Suprapubic skin (tissue), 4 donors: ENCODE results near the gene CCDC73.

ENCODE experiments used
- EP300 ChIP-seq: sonication (generic); formaldehyde crosslinking; IDR thresholded peaks from one replicate; pipeline ENCODE4 v1.6.1; 2017; ENCODE audit warnings: antibody characterized with exemption
- POLR2A ChIP-seq, 2 donors: fragments of 450-650 bp; IDR thresholded peaks; one replicate each; pipeline ENCODE4 v1.6.1; 2017; ENCODE audit warnings: antibody characterized with exemption in 2 of 2, mild to moderate bottlenecking in 2 of 2, moderate library complexity in 2 of 2
- POLR2AphosphoS5 ChIP-seq, 3 donors: sonication (generic); formaldehyde crosslinking; IDR thresholded peaks; one replicate each; pipeline ENCODE4 v1.6.1; 2017; ENCODE audit warnings: antibody characterized with exemption in 3 of 3
- TF ChIP-seq, protein P1 (sequence below), 2 donors: fragments of 200-600 bp in 1 of 2; fragments of 450-650 bp in 1 of 2; sonication (generic) in 1 of 2; IDR thresholded peaks; one replicate each; pipeline ENCODE4 v1.5.1; 2016 to 2019; ENCODE audit warnings: antibody characterized with exemption in 2 of 2, mild to moderate bottlenecking in 1 of 2, moderate library complexity in 1 of 2

DNA sequence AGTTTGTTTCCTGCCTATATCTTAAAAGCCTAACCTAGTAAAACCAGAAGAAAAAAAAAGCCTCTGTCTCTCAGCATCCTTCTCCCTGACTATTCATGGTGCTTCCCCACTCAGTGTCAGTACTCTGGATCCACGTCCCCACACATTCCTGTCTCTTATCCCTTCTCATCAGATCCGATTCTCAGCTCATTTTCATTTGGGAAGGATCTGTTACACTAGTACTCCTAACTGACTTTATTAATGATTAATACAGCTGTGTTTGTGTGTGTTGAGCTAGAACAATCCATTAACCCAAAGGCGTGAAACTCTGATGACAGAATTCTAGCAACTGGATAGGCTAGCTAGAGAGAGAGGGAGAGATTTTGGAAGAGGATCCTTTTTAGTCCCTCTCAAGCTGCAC is 36.8 kb upstream of the CCDC73 start:
- TF ChIP-seq POLR2A (IDR thresholded peaks at IDR 0.05) (no peak), EP300 (no peak), POLR2AphosphoS5 (IDR thresholded peaks at IDR 0.05) (no peak)
- TF ChIP-seq, protein P1, sequence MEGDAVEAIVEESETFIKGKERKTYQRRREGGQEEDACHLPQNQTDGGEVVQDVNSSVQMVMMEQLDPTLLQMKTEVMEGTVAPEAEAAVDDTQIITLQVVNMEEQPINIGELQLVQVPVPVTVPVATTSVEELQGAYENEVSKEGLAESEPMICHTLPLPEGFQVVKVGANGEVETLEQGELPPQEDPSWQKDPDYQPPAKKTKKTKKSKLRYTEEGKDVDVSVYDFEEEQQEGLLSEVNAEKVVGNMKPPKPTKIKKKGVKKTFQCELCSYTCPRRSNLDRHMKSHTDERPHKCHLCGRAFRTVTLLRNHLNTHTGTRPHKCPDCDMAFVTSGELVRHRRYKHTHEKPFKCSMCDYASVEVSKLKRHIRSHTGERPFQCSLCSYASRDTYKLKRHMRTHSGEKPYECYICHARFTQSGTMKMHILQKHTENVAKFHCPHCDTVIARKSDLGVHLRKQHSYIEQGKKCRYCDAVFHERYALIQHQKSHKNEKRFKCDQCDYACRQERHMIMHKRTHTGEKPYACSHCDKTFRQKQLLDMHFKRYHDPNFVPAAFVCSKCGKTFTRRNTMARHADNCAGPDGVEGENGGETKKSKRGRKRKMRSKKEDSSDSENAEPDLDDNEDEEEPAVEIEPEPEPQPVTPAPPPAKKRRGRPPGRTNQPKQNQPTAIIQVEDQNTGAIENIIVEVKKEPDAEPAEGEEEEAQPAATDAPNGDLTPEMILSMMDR (IDR thresholded peaks at IDR 0.05), result no peak
